GM18861 (cell line): ENCODE data around the gene HPCAL4.

Source experiments
- ATAC-seq: cut with Tn5 transposase; IDR thresholded peaks from one replicate; pipeline ENCODE4 v1.9.1; 2021; ENCODE audit not compliant: unreplicated experiment

Gene HPCAL4

GRCh38 chr1:39678889-39679288 is 12.3 kb downstream of the HPCAL4 start:
- no peak for ATAC-seq

GRCh38 chr1:39677645-39678044 is 13.6 kb downstream of the HPCAL4 start:
- ATAC-seq: no peak

DNA sequence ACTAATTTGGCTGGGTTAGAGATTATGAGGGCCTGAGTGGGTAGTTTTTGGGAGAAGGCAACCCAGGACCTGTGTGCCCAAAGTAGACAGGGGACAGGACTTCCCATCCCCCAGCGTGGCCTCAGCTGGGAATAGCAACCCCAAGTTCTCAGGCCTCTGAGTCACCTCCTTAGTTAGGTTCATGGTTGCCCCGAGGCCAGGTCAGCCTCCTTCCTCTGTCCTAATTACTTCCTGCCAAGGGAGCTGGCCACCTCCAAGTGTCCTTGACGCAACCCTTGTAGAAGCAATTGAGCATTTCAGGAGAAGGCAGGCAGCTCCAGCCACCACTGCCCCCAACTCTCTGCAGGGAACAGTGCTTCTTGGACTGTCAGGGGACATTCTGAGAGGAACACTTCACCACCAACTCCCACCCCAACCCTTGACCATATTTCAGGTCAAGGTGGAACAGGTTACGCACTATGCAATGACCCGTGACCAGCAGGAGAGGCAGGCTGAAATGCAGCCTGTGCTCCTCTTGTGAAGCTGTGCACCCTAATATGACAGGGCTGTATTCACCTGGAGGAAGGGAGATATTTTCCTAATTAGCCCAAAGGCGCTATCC is 14.2 kb downstream of the HPCAL4 start:
- ATAC-seq: no peak

DNA sequence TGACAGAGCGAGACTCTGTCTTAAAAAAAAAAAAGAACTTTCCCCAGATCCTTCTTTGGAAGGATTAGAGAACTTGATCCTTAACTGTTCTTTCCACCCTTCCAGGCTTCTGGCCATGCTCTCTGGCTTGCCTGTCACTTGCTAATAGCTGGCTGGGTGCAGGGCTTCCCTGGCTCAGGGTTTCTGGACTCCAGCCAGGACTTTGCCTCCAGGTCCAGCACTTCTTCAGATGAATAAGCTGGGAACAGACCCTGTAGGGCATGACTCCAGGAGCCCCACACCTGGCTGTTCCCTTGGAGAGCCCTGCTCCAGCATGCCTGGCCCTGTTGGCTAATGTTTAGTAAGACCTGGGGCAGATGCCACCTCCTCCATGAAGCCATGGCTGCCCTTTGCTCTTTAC is 16.0 kb downstream of the HPCAL4 start:
- no peak for ATAC-seq

- no peak for ATAC-seq
These were observed 18.0 kb downstream of the HPCAL4 start for GRCh38 chr1:39673215-39673614.

DNA sequence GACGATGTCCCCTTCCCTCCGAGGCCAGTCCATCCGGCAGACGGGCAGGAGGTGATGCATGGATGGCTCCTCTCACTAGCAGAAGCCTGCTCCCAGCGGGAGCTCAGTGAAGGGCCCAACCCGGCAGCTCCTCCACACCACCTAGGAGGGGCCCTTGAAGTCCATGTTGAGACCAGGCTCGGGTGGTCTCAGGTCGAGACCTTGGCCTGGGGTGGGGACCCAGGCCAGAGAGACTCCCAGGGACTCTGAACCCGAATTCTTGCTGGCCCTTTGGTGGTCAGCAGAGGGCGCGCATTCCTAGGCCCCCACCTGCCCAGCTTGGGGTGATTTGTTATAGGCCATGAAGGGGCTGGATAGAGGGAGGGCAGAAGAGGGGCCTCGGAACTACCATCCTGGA is 18.7 kb downstream of the HPCAL4 start:
- no peak for ATAC-seq

GRCh38 chr1:39671793-39672550 is 19.3 kb downstream of the HPCAL4 start, which contains the start of gene NT5C1A:
NT5C1A (minus strand) TSS chr1:39672107; CDS start chr1:39672038, 69 bp downstream.
- no peak for ATAC-seq

GRCh38 chr1:39671433-39671792 is 19.8 kb downstream of the HPCAL4 start:
- ATAC-seq: no peak

- ATAC-seq: no peak
These were observed 20.5 kb downstream of the HPCAL4 start for GRCh38 chr1:39670689-39671088.

DNA sequence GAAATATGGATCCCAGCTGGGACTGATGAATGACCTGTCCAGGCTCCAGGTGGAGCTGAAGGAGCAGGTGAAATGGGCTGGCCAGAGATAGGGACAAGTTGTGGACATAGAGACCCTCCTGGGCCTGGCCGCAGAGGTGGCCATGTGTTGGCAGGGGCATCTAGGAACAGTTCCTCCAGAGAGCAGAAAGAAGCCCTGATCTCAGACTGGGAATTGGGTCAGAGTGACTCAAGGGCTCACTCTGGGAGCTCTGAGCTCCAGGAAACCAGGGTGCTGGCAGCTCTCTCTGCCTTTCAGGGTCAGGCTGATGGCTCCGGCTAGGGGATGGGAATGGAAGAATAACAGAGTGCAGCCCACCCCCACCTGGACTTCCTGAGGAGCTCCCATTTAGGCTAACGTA is 22.3 kb downstream of the HPCAL4 start:
- no peak for ATAC-seq

DNA sequence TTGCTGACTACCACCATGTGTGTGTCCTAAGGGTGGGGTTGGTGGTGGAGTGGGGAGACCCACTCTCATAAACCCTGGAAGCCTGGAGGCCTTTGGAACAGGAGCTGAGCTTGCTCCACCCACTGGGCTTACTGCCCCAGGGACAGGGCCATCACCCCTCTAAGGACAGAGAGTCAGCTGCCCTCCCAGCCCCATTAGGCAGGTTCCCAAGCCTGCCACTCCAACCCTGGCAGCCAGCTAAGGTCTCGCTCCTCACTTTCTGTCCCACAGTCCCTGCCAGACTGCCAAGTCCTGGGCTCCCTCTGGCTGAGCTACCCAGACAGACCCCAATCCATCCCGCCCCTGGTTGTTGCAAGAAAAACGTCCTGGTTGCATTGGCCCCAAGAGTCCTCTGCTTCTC is 23.1 kb downstream of the HPCAL4 start:
- ATAC-seq: no peak

DNA sequence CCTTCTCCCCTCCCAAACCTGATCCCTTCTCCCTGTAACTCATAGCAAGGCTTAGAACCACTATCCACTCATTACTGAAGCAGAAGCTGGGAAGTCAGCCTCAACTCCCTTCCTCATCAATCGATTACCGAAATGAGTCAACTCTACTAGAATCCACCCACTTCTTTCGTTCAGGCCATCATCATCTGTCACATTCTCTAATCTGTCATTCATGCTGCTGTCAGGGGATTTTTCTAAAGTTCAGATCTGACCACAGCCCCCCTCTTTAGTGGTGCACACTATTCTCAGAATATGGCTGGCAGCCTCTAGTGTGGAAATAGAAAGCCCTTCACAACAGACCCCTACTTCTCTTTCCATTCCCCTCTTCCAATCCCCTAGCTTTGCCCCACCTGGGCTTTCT is 24.5 kb downstream of the HPCAL4 start:
- peak; percentile 76 for ATAC-seq

- ATAC-seq: no peak
These were observed 27.7 kb downstream of the HPCAL4 start for GRCh38 chr1:39663559-39663958.

- no peak for ATAC-seq
These were observed 28.4 kb downstream of the HPCAL4 start for GRCh38 chr1:39662861-39663260.

GRCh38 chr1:39659538-39659937 is 31.7 kb downstream of the HPCAL4 start:
- no peak for ATAC-seq

- no peak for ATAC-seq
These were observed 32.1 kb downstream of the HPCAL4 start for GRCh38 chr1:39659110-39659509.

- ATAC-seq: no peak
These were observed 33.2 kb downstream of the HPCAL4 start for GRCh38 chr1:39657923-39658485.

- no peak for ATAC-seq
These were observed 33.8 kb downstream of the HPCAL4 start for GRCh38 chr1:39657402-39657801.

GRCh38 chr1:39656391-39656790 is 34.8 kb downstream of the HPCAL4 start:
- no peak for ATAC-seq

- ATAC-seq: no peak
These were observed 35.5 kb downstream of the HPCAL4 start for GRCh38 chr1:39655578-39656268.

DNA sequence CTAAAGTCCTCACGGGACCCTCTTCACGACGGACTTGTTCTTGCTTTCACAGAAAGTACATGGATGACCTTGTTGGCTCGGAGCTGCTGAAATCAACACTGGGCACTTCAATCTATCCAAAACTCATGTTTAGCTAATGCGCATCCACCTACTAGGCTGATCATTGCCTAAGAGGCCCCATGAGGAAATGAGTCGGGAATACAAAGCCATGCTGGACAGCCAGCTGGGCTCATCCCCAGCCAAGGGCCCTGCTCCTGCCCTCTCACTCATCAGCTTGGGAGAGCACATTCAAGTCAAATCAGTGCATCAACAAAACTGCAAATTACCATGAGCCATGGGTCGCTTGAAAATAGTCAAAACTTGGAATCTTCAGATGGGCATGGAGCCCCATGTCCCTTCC is 36.9 kb downstream of the HPCAL4 start:
- no peak for ATAC-seq

GRCh38 chr1:39653546-39654031 is 37.6 kb downstream of the HPCAL4 start:
- no peak for ATAC-seq
